HepG2 (cell line): ENCODE results near the gene GRM1. TPM values are rescaled to one million over a fixed set of nuclear protein-coding genes. Genes with fewer than 3 reads are reported as not detected.
A peak's percentile ranks its signal among the peaks of the same experiment; 100 is the strongest.

ENCODE experiments used
- ATAD3A ChIP-seq: sonication (generic); formaldehyde crosslinking; IDR thresholded peaks from 2 replicates; pipeline ENCODE4 v1.4.0; 2020; ENCODE audit warnings: missing genetic modification reagents
- DR1 ChIP-seq: sonication (generic); formaldehyde crosslinking; IDR thresholded peaks from 2 replicates; pipeline ENCODE4 v1.8.0; 2021; ENCODE audit warnings: mild to moderate bottlenecking, missing genetic modification reagents, inconsistent platforms
- DRAP1 ChIP-seq: IDR thresholded peaks from 2 replicates; pipeline ENCODE4 v1.6.1; 2016; ENCODE audit warnings: missing genetic modification reagents, missing compliant biosample characterization
- GABPB1 ChIP-seq: IDR thresholded peaks from 2 replicates; pipeline ENCODE4 v1.6.1; 2016; ENCODE audit warnings: mild to moderate bottlenecking, missing genetic modification reagents, moderate library complexity, missing compliant biosample characterization
- HCFC1 ChIP-seq: fragments of 150-350 bp; IDR thresholded peaks from 2 replicates; pipeline ENCODE4 v1.6.1; 2014; ENCODE audit warnings: low read depth, low read length
- KMT2A ChIP-seq: sonication (generic); formaldehyde crosslinking; IDR thresholded peaks from 2 replicates; pipeline ENCODE4 v1.4.0; 2020; ENCODE audit warnings: missing genetic modification reagents
- NR1H2 ChIP-seq: sonication (generic); formaldehyde crosslinking; IDR thresholded peaks from 2 replicates; pipeline ENCODE4 v1.8.1; 2022; ENCODE audit warnings: low read depth, missing genetic modification reagents, borderline replicate concordance
- RBM22 ChIP-seq: fragments of 200-400 bp; formaldehyde crosslinking; optimal IDR thresholded peaks from 2 replicates; pipeline ENCODE3; 2017; ENCODE audit warnings: mild to moderate bottlenecking, low read length, moderate library complexity
- SMARCE1 ChIP-seq: fragments of 450-650 bp; IDR thresholded peaks from 2 replicates; pipeline ENCODE4 v1.6.1; 2017; ENCODE audit warnings: borderline replicate concordance
- ZBTB40 ChIP-seq, 2 experiments: fragments of 450-650 bp in 1 of 2; sonication (generic) in 1 of 2; formaldehyde crosslinking in 1 of 2; IDR thresholded peaks; 2 replicates each; pipeline versions ENCODE4 v1.6.1 to v1.8.0; 2016 to 2022; ENCODE audit warnings: antibody characterized with exemption in 1 of 2, mild to moderate bottlenecking in 1 of 2, missing genetic modification reagents in 1 of 2
- ZNF143 ChIP-seq: sonication (generic); formaldehyde crosslinking; IDR thresholded peaks from 2 replicates; pipeline ENCODE4 v1.4.0; 2020; ENCODE audit warnings: missing genetic modification reagents
- ZNF430 ChIP-seq: sonication (generic); formaldehyde crosslinking; IDR thresholded peaks from 2 replicates; pipeline ENCODE4 v1.9.0; 2021; ENCODE audit warnings: mild to moderate bottlenecking, missing genetic modification reagents
- ZNF772 ChIP-seq: sonication (generic); formaldehyde crosslinking; IDR thresholded peaks from 2 replicates; pipeline ENCODE4 v1.5.0; 2020; ENCODE audit warnings: mild to moderate bottlenecking, missing genetic modification reagents
- ZNF784 ChIP-seq: sonication (generic); formaldehyde crosslinking; IDR thresholded peaks from 2 replicates; pipeline ENCODE4 v1.5.1; 2020; ENCODE audit warnings: missing genetic modification reagents, mild to moderate bottlenecking, borderline replicate concordance
- ZSCAN25 ChIP-seq: sonication (generic); formaldehyde crosslinking; IDR thresholded peaks from 2 replicates; pipeline ENCODE4 v1.8.0; 2022; ENCODE audit warnings: mild to moderate bottlenecking, missing genetic modification reagents
- ZSCAN5A ChIP-seq: sonication (generic); formaldehyde crosslinking; IDR thresholded peaks from 2 replicates; pipeline ENCODE4 v1.8.0; 2022; ENCODE audit warnings: mild to moderate bottlenecking, missing genetic modification reagents, borderline replicate concordance
- polyA plus RNA-seq, 8 experiments: library from polyadenylated mRNA; depleted of rRNA in 3 of 8; stranded (reverse) in 7 of 8; unstranded in 1 of 8; fragments of >200 nt; fragmentation: Illumina TruSeq in 4 of 8; extraction: Trizol in 4 of 8; gene quantifications; 2 replicates each; pipeline versions ENCODE4 v1.2.1 to v1.2.3, GENCODE V29; 2011 to 2016; ENCODE audit warnings: low read depth in 4 of 8, missing spikeins in 1 of 8, mixed read lengths in 1 of 8; ENCODE audit not compliant: insufficient read depth in 1 of 8
- total RNA-seq, 5 experiments: library from RNA; depleted of rRNA; stranded (reverse); fragments of >200 nt; fragmentation: Illumina TruSeq; extraction: Trizol; gene quantifications; 2 replicates each; pipeline ENCODE4 v1.2.3, GENCODE V29; 2016; ENCODE audit warnings: low read depth in 1 of 5
- TF ChIP-seq, protein P1 (sequence below): sonication (generic); formaldehyde crosslinking; IDR thresholded peaks from 2 replicates; pipeline ENCODE4 v1.4.0; 2020; ENCODE audit warnings: missing genetic modification reagents, borderline replicate concordance

The GRM1 gene
- total and polyA plus RNA-seq, 2 of the 13 experiments (the other 11 are each of a cell fraction or from before 2014, with no cell fraction given), result 0.09 TPM; not detected in 1

DNA sequence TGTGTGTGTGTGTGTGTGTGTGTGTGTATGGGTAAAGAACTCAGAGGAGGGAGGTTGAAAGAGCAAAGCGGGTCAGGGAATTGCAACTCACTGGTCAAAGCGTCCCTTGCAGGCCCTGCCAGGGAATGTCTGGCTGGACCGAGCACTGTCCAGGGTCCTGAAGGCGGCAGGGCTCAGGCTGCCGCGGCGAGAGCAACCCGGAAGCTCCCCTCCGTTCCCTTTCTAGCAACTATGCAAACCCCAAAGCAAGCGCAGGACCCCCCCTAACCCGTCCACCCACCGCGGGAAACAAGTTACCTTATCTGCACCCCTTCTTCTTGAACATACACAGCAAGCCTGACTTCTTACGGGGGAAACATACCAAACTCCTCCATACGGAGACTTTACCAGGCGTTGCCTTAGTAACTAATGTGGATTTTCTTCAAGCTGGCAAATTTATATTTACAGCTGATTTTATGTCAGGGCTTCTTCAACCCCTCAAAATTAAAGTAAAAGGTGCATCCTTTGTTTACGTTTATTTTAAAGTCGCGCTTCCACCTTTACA is 538 bp upstream of the GRM1 start (continued):
- TF ChIP-seq NR1H2, result 0 out of 2 replicates have a peak, but pooled peaks have one; percentile 73
- TF ChIP-seq SMARCE1, result no peak
- TF ChIP-seq ZNF430 (CRISPR knock-in tag), result peak; percentile 90
- no peak for TF ChIP-seq ZBTB40 (IDR thresholded peaks at IDR 0.05)
- TF ChIP-seq ZBTB40 (CRISPR knock-in tag; IDR thresholded peaks at IDR 0.05), result peak; percentile 72; the same call in 1 of the 2 replicates
- TF ChIP-seq ZNF772 (CRISPR knock-in tag), result peak; percentile 93
- no peak; the same call in 1 of the 2 replicates for TF ChIP-seq ZSCAN25 (CRISPR knock-in tag)
- TF ChIP-seq ZSCAN5A (CRISPR knock-in tag), result peak; percentile 79; the same call in 1 of the 2 replicates
- TF ChIP-seq ZNF784, result no peak
- no peak for TF ChIP-seq KMT2A (CRISPR knock-in tag)
- TF ChIP-seq, protein P1, sequence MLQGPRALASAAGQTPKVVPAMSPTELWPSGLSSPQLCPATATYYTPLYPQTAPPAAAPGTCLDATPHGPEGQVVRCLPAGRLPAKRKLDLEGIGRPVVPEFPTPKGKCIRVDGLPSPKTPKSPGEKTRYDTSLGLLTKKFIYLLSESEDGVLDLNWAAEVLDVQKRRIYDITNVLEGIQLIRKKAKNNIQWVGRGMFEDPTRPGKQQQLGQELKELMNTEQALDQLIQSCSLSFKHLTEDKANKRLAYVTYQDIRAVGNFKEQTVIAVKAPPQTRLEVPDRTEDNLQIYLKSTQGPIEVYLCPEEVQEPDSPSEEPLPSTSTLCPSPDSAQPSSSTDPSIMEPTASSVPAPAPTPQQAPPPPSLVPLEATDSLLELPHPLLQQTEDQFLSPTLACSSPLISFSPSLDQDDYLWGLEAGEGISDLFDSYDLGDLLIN (CRISPR knock-in tag), result peak; percentile 86; the same call in 1 of the 2 replicates
- TF ChIP-seq DR1, result no peak
- TF ChIP-seq ATAD3A, result no peak
- no peak for TF ChIP-seq RBM22
- TF ChIP-seq DRAP1, result peak; percentile 62; the same call in 1 of the 2 replicates
- no peak for TF ChIP-seq ZNF143
- no peak for TF ChIP-seq HCFC1
- TF ChIP-seq GABPB1 (CRISPR knock-in tag), result peak; percentile 66
